ENCODE measurements around the gene VPS45. TPM values are rescaled to one million over a fixed set of nuclear protein-coding genes. Genes with fewer than 3 reads are reported as not detected.

The VPS45 gene
- total and polyA plus RNA-seq, 2 of the 8 experiments (the other 6 are each of a cell fraction or from before 2014, with no cell fraction given): 19.1 to 27.6 TPM

DNA sequence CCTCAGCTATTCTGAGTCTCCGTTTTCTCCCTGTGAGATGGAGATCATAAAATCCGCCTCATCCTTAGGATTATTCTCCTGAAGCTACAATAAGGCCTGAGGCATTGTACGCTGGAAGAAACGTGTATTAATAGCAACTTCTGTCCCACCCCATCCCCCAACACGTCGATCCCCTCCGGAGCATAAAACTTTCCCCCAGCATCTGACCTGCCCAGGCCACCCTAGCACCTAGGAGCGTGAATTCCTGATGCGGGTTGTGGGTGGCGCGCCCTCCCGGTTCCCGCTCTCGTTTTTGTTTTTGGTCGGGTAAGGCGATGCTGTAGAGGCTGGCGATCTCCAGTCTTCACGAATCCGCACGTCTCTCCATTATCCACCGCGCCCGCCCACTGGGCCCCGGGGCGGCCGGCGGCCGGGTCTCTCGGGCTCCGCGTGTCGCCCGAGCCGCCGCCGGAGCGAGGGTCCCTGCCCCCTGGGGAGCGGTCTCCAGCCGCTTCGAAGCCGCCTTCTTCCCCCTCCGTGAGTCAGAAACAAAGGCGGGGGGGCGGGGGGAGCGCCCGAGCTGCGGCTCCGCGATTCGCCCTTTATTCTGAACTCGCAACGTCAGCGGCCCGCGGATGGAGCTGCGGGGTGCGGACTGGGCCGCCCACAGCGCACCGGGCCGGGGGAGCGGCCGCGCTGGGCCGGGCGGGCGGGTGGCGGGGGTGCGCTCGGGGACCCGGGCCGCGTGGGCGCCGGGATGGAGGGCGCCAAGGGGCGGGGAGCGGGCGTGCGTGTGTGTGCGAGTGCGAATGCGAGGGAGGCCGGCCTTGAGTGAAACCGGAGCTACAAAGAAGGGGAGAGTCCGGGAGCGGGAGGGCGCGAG lies 81.9 kb downstream of the VPS45 start, which contains the start of gene PLEKHO1 (continued):
- TF ChIP-seq CEBPB (IDR thresholded peaks at IDR 0.05; ENCODE audit: low read depth, low read length) (no peak), FOSL1 (IDR thresholded peaks at IDR 0.05; ENCODE audit: insufficient read depth, low read depth, low read length) (no peak), TEAD4 (IDR thresholded peaks at IDR 0.05; ENCODE audit: low read depth, low read length) (no peak), ASH2L (IDR thresholded peaks at IDR 0.05; ENCODE audit: low read length) (peak; percentile 83), SAP30 (IDR thresholded peaks at IDR 0.05; ENCODE audit: insufficient read depth, insufficient replicate concordance, low read length) (no peak), POLR2A (IDR thresholded peaks at IDR 0.05; ENCODE audit: control extremely low read depth in 1 of 2, low read depth in 2 of 2, low read length in 2 of 2) (peak; percentile 29 to 61)
- TF ChIP-seq, protein P1, sequence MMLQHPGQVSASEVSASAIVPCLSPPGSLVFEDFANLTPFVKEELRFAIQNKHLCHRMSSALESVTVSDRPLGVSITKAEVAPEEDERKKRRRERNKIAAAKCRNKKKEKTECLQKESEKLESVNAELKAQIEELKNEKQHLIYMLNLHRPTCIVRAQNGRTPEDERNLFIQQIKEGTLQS (IDR thresholded peaks at IDR 0.05; ENCODE audit: insufficient read depth, low read depth, low read length): no peak

Data from H1 (cell line).